ENCODE measurements around the gene INTS1. TPM values are rescaled to one million over a fixed set of nuclear protein-coding genes. Genes with fewer than 3 reads are reported as not detected.

Gene INTS1
- total and polyA plus RNA-seq, 2 donors (not counting 1 experiment from before 2014, with no cell fraction given): 128 to 160 TPM

GRCh38 chr7:1545417-1546246 lies 41.4 kb upstream of the INTS1 start:
- H2AFZ ChIP-seq (ENCODE audit: insufficient read depth, low read depth, low read length, poor library complexity, severe bottlenecking): no peak overlapping the region
- no peaks in the 10 kb centered on the region for H3K27me3 Mint-ChIP-seq
- ChIA-PET CTCF (no interaction called here), POLR2A (no interaction called here)
- H3K27ac Mint-ChIP-seq: no peak overlapping the region
- peaks cover 0 to 19% of the 10 kb centered on the region in 2 experiments for H3K36me3 ChIP-seq (replicated peaks in 1 of 2; ENCODE audit: control extremely low read depth in 1 of 2, control insufficient read depth in 1 of 2, extremely low read depth in 1 of 2, insufficient read depth in 2 of 2, low read length in 1 of 2)
- 80% methylated on average over 40 of the region's 40 CpGs for WGBS (ENCODE audit: insufficient coverage)
- no peaks in the 10 kb centered on the region for H3K4me1 ChIP-seq (ENCODE audit: control insufficient read depth in 2 of 2, insufficient read depth in 2 of 2, low read length in 2 of 2)
- H3K79me2 ChIP-seq (ENCODE audit: control insufficient read depth, insufficient read depth, low read length): no peaks in the 10 kb centered on the region
- intact Hi-C loops (cut with micrococcal nuclease): no loop called here
- no peak overlapping the region for H3K4me2 ChIP-seq (replicated peaks; ENCODE audit: low read depth, low read length, poor library complexity, severe bottlenecking)
- DNase-seq (peak; percentile 29), ATAC-seq (ENCODE audit: low read depth) (peak; percentile 28)
- TF ChIP-seq, protein P1, sequence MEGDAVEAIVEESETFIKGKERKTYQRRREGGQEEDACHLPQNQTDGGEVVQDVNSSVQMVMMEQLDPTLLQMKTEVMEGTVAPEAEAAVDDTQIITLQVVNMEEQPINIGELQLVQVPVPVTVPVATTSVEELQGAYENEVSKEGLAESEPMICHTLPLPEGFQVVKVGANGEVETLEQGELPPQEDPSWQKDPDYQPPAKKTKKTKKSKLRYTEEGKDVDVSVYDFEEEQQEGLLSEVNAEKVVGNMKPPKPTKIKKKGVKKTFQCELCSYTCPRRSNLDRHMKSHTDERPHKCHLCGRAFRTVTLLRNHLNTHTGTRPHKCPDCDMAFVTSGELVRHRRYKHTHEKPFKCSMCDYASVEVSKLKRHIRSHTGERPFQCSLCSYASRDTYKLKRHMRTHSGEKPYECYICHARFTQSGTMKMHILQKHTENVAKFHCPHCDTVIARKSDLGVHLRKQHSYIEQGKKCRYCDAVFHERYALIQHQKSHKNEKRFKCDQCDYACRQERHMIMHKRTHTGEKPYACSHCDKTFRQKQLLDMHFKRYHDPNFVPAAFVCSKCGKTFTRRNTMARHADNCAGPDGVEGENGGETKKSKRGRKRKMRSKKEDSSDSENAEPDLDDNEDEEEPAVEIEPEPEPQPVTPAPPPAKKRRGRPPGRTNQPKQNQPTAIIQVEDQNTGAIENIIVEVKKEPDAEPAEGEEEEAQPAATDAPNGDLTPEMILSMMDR (IDR thresholded peaks at IDR 0.05): no peak
- no peak for TF ChIP-seq EZH2 (IDR thresholded peaks at IDR 0.05; ENCODE audit: borderline replicate concordance, insufficient read depth, low read depth, low read length, poor library complexity, severe bottlenecking)
- H4K20me1 ChIP-seq (ENCODE audit: control insufficient read depth, insufficient read depth, low read length, poor library complexity, severe bottlenecking): peaks cover 27% of the 10 kb centered on the region
- no peaks in the 10 kb centered on the region for H3K27me3 ChIP-seq (replicated peaks in 1 of 4; ENCODE audit: control extremely low read depth in 1 of 4, control insufficient read depth in 3 of 4, insufficient read depth in 4 of 4, low read length in 3 of 4)
- no peaks in the 10 kb centered on the region for H3K9me3 ChIP-seq (ENCODE audit: control extremely low read depth in 1 of 3, control insufficient read depth in 2 of 3, insufficient read depth in 1 of 3, low read length in 2 of 3)
- H3K4me1 Mint-ChIP-seq: peaks cover 5% of the 10 kb centered on the region
- no peak overlapping the region for H3K9ac ChIP-seq (ENCODE audit: low read length)
- no peak overlapping the region for H3K4me3 ChIP-seq (ENCODE audit: control extremely low read depth in 1 of 5, extremely low read depth in 1 of 5, insufficient read depth in 1 of 5, low read depth in 2 of 5, low read length in 4 of 5)
- H3K9me3 Mint-ChIP-seq (ENCODE audit: insufficient read depth): no peaks in the 10 kb centered on the region
- no peak overlapping the region for H3K27ac ChIP-seq (ENCODE audit: low read length in 2 of 2)
- H3K4me3 Mint-ChIP-seq: no peak overlapping the region

GRCh38 chr7:1544896-1545416 lies 40.8 kb upstream of the INTS1 start:
- TF ChIP-seq, protein P1 (IDR thresholded peaks at IDR 0.05): no peak
- no peak for TF ChIP-seq EZH2 (IDR thresholded peaks at IDR 0.05; ENCODE audit: borderline replicate concordance, insufficient read depth, low read depth, low read length, poor library complexity, severe bottlenecking)
- POLR2A ChIA-PET: no interaction called here
- H3K27ac Mint-ChIP-seq: no peak overlapping the region
- no peaks in the 10 kb centered on the region for H3K4me1 ChIP-seq (ENCODE audit: control insufficient read depth in 2 of 2, insufficient read depth in 2 of 2, low read length in 2 of 2)
- no peak overlapping the region for H3K4me3 ChIP-seq (ENCODE audit: control extremely low read depth in 1 of 5, extremely low read depth in 1 of 5, insufficient read depth in 1 of 5, low read depth in 2 of 5, low read length in 4 of 5)
- no peak overlapping the region for H2AFZ ChIP-seq (ENCODE audit: insufficient read depth, low read depth, low read length, poor library complexity, severe bottlenecking)
- intact Hi-C loops (cut with micrococcal nuclease): no loop called here
- H3K27ac ChIP-seq (ENCODE audit: low read length in 2 of 2): no peak overlapping the region
- no peaks in the 10 kb centered on the region for H3K9me3 Mint-ChIP-seq (ENCODE audit: insufficient read depth)
- peaks cover 0 to 23% of the 10 kb centered on the region in 2 experiments for H3K36me3 ChIP-seq (replicated peaks in 1 of 2; ENCODE audit: control extremely low read depth in 1 of 2, control insufficient read depth in 1 of 2, extremely low read depth in 1 of 2, insufficient read depth in 2 of 2, low read length in 1 of 2)
- no peaks in the 10 kb centered on the region for H3K9me3 ChIP-seq (ENCODE audit: control extremely low read depth in 1 of 3, control insufficient read depth in 2 of 3, insufficient read depth in 1 of 3, low read length in 2 of 3)
- DNase-seq: peak; percentile 27
- CTCF ChIA-PET: no interaction called here
- H3K4me1 Mint-ChIP-seq: peaks cover 5% of the 10 kb centered on the region
- no peak overlapping the region for H3K4me2 ChIP-seq (replicated peaks; ENCODE audit: low read depth, low read length, poor library complexity, severe bottlenecking)
- H3K27me3 Mint-ChIP-seq: no peaks in the 10 kb centered on the region
- H3K9ac ChIP-seq (ENCODE audit: low read length): no peak overlapping the region
- WGBS (ENCODE audit: insufficient coverage): 71% methylated on average over 16 of the region's 16 CpGs
- H4K20me1 ChIP-seq (ENCODE audit: control insufficient read depth, insufficient read depth, low read length, poor library complexity, severe bottlenecking): peaks cover 31% of the 10 kb centered on the region
- H3K79me2 ChIP-seq (ENCODE audit: control insufficient read depth, insufficient read depth, low read length): no peaks in the 10 kb centered on the region
- no peaks in the 10 kb centered on the region for H3K27me3 ChIP-seq (replicated peaks in 1 of 4; ENCODE audit: control extremely low read depth in 1 of 4, control insufficient read depth in 3 of 4, insufficient read depth in 4 of 4, low read length in 3 of 4)
- no peak overlapping the region for H3K4me3 Mint-ChIP-seq
- no peak for ATAC-seq (ENCODE audit: low read depth)

Data from B cell (primary cell).